Right hindlimb (tissue), 1 donor: ENCODE measurements around the gene RAB24.
"Not testable (repeated sequence)": the region's sequence is repeated elsewhere in the genome, so short reads cannot be mapped to it uniquely, and the experiment has no call there.

Experiments used
- DNase-seq: peaks from one replicate; pipeline ENCODE4 v3.0.0-alpha.2; 2018

Gene RAB24

DNA sequence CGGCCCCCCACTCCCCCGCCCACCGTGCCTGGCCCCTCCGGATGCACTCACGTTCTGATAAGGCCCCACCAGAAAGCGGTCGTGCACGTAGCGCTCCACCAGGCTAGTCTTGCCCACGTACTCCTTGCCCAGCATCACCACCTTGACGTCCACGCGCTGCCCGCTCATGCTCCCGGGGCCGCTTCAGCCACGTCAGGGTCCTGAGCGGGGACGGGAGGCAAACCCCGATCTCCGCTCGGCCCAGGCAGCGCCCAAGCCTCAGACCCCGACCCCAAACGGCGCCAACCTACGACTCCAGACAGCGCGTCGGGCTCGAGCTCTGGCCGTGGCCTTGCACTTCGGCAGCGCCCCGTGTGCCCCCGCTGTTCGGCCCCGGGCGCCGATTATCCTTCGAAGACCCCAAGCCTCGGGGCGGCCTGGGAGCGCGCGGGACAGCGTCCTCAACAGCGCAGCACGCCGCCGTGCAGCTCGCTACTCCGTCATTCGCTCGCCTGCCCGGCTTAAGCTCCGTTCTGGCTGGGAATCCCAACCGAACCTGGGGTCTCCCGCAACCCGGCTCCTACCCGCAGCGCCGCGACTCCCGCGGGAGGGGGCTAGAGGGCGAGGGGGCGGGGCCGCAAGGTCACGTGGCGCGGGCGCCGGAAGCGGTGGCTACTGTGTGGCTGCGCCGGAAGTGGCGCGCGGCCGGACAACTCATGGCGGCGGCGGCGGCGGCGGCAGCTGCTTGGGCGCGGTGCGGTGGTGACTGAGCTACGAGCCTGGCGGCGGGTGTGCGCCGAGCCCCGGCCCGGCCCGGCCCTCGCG, at the start of gene RAB24, which contains the start of gene PRELID1:
Gene RAB24 (minus strand): TSS at position 599 of the 804 bp plus-strand sequence. CDS start 431 bp downstream, at position 168.
Gene PRELID1 (plus strand): TSS at position 679 of the 804 bp plus-strand sequence. CDS start 187 bp downstream, outside the sequence.
- peak; percentile 91 for DNase-seq

DNA sequence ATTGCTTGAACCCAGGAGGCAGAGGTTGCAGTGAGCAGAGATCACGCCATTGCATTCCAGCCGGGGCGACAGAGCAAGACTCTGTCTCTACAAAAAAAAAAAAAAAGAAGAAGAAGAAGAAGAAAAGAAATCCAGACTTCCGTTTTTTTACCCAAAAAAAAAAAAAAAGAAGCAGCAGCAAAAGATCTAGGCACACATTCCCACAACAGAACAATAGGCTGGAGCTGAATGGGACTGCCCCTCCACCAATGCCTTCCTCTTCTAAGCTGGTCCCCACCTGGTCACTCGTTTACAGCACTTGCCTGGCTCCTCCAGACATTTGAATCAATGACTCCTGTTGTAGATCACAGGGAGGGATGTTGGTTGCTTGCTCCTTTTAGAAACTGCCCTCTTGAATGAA, 49.6 kb upstream of the RAB24 start:
- DNase-seq = no peak

DNA sequence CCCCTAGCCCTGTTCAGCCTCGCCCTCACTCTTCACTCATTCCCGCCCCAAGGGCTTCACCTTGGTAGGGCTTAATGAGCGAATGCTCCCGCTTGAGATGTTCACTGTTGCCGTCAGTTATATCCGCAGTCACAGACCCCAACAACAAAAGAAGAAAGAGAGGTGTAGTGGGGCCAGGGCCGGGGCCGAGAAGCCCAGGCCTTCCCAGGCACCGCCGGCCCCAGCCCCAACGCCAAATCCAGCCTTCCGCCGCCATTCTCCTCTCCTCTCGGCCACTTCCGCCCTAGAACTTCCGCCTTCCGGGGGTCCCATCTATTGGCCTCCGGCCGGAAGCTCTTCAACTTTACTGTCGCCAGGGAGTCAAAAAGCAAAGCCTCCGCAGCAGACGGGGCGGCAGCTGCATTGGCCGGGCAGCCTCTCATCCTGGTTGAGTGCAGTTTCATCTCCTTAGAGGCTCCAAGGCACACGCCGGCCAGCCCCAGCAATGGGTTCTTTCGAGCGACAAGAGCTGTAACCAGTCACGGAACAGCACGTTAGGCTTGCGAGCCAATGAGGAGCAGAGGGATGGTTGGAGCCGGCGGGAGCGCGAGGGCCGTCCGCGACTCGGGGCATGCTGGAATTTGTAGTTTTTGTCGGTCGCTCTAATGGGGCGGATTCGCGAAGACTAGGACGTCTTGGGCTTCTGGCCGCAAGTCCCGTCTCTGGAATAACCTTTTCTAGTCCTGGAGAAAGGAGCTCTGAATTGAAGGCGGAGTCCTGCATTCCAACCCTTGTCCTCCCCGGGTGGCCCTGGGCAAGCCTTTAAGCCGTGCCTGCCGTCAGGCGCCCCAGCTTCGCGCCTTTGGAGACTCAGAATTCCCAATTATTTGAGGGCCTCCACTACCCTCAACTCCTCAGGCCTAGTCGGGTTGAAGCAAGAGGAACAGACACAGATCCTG, 48.1 kb upstream of the RAB24 start, which contains the start of gene LMAN2:
Gene LMAN2 (minus strand): TSS at position 277 of the 938 bp plus-strand sequence. CDS start 21 bp downstream, at position 256.
- peak; percentile 97 for DNase-seq

DNA sequence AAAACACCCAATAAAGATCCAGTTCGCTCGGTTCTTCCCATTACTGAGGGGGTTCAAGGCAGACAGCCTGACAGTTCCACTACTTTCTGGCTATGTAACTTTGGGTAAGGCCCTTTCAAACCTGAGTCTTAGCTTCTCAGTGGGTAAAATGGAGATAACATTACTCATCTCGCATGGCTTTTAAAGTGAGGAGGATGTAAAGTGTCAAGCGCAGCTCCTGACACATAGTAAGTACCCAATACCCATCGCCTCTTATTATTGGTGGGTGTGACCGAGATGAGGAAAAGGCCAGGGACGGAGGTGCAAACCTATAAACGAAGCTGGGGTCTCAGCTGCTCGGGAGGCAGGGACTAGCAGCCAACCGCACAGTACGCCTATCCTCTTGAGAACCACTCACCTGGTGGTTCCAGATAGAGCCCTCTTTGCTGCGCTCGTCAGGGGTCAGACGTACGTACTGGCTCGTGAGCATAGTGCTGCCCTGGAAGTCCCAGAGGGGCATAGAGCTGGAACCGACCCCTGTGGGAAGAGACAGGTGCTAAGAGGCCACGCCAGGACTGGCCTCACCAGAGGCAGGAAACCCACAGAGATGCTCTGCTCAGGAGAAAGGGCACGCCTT, 47.4 kb upstream of the RAB24 start:
- DNase-seq = no peak

DNA sequence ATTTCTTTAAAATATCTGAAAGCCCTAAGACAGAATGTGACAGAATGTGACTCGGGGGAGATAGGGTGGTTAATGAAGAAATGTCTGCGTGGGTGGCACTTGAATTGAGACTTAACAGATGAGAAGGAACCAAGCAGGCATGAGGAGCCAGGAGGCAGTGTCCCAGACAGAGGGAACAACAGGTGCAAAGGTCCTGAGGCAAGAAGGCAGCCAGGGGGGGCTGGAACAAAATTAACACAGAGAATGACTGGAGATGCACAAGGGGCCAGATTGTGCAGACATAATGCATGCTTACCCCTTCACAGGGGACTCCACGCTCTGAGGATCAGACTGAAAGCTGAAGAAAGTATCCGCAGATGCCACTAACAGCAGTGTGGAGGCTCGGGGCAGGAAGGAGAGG, 46.2 kb upstream of the RAB24 start:
- no peak for DNase-seq

DNA sequence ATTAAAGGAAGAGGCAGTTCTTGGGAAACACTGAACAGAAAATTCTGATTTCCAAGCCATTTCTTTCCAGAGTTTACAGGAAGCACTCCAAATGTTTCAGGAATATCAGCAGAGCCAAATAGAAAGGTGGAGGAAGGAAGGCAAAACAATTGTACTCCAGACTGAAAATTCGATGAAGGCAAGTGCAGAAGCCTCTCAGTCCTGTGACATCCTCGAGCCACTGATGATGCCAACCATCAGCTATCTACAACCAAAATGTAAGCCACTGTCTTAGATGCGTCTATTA, 45.8 kb upstream of the RAB24 start:
- DNase-seq = no peak

DNA sequence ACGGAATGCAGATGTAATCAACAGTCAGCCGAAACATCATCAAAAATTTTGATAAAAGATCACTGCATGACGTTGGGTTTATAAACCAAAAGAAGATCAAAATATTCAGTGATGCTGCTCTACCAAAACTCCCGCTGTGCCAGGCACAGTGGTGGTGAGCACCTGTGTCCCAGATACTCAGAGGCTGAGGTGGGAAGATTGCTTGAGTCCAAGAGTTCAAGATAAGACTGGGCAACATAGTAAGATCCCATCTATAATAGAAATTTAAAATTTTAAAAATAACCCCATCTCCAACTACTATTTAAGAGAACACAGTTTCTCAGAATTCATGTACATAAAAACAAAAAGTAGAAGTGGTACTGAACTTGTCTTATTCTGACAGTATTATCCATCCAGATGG, 44.2 kb upstream of the RAB24 start:
- no peak for DNase-seq

DNA sequence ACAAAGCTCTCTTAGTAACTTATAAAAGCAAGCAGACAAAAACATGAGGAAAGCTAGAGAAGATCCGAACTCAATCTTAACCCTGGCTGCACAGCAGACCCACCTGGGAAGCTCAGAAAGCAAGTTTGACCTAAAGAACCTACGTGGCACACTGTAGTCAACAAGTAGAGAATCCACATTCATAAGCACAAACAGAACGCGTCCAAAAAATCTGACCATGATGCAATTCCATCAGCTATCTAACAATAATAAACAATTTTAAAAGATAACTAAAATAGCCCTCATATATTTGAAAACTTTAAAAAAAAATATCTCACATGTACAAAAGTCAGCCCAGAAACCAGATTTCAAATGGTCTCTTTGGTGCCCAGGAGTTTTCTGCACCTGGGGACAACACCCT, 43.3 kb upstream of the RAB24 start:
- no peak for DNase-seq

DNA sequence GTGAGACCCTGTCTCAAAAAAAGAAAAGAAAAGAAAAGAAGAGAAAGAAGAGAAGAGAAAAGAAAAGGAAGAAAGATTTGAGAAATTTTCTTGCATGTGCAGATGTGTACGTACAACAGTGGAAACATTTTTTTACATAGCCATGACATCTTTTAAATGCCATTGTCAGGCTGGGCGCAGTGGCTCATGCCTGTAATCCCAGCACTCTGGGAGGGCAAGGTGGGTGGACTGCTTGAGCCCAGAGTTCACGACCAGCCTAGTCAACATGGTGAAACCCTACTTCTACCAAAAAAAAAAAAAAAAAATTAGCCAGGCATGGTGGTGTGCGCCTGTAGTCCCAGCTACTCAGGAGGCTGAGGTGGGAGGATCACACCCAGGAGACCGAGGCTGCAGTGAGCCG, 41.4 kb upstream of the RAB24 start:
- no peak for DNase-seq

DNA sequence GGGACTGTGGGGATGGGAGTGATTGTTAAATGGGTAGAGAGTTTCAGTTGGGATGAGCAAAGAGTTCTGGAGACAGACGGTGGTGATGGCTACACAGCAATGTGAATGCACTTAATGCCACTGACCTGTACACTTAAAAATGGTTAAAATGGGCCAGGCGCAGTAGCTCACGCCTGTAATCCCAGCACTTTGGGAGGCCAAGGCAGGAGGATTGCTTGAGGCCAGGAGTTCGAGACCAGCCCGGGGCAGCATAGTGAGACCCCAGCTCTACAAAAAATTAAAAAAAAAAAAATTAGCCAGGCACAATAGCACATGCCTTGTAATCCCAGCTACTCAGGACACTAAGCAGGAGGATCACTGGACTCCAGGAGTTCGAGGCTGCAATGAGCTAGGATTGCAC, 40.3 kb upstream of the RAB24 start:
- no peak for DNase-seq

DNA sequence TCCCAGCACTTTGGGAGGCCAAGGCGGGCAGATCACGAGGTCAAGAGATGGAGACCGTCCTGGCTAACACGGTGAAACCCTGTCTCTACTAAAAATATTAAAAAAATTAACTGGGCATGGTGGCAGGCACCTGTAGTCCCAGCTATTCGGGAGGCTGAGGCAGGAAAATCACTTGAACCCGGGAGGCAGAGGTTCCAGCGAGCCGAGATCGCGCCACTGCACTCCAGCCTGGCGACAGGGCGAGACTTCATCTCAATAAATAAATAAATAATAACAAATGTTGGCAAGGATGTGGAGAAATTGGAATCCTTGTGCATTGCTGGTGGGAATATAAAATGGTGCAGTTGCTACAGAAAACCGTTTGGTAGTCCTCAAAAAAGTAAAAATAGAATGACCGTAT, 39.5 kb upstream of the RAB24 start:
- not testable (repeated sequence) for DNase-seq

DNA sequence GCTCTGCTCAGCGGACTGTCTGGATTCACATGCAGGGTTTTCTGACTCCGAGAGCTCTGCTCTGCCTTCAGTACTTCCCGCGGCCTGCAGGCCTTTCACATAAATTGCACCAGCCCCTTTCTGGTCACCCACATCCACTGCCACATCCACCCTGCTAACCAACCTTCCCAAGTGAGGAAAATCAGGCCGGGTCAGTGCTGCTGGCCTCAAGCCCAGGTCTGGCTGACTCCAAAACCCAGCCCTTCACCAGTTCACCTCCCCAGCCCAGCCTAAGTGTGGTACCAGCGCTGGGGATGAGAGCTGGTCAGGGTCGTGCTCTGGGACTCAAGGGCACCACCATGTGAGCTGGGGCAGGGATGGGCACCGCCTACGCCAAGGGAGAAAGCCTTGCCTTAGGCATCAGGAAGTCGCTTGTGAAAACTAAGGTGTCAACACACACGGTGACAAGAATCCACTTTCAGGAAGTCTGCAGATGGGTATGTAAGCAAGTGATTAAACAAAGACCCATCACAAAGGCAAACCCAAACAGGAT, 35.7 kb upstream of the RAB24 start:
- no peak for DNase-seq

DNA sequence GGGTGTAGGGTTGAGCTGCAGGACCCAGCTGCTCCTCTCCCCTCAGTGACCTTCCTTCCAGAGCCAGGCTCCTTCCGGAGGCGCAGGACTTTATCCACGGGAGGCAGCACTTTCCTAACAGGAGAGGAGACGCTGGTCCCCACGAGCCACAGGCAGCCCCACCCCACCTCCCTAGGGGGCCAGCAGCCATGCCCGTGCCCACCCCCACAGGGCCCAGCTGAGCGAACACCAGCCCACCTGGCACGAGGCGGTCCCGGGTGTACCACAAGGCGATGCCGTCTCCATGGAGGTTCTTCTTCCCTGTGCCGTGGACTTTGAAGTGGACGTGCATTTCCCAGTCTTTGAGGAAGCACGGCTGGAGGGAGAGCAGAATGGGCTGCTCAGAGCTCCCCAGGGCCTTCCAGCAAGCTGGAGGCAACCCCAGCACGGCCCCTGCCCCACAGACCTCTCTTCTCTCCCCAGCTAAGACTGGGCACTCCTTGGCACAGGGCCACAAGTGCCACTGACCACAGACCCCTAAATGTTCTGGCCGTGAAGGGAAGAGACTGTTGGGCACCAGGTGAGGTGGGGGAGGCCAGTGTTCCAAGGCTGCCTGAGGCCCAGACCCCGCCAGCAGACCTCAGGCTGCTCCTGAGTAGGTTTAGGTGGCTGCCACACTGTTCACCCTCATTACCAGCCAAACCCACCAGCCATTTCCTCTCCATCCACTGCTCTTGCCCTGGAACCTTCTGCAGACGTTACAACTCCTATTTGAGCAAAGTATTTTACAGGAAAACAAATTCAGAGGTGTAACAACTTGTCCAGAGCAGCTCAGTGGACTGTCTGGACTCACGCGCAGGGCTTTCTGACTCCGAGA, 35.0 kb upstream of the RAB24 start:
- no peak for DNase-seq

DNA sequence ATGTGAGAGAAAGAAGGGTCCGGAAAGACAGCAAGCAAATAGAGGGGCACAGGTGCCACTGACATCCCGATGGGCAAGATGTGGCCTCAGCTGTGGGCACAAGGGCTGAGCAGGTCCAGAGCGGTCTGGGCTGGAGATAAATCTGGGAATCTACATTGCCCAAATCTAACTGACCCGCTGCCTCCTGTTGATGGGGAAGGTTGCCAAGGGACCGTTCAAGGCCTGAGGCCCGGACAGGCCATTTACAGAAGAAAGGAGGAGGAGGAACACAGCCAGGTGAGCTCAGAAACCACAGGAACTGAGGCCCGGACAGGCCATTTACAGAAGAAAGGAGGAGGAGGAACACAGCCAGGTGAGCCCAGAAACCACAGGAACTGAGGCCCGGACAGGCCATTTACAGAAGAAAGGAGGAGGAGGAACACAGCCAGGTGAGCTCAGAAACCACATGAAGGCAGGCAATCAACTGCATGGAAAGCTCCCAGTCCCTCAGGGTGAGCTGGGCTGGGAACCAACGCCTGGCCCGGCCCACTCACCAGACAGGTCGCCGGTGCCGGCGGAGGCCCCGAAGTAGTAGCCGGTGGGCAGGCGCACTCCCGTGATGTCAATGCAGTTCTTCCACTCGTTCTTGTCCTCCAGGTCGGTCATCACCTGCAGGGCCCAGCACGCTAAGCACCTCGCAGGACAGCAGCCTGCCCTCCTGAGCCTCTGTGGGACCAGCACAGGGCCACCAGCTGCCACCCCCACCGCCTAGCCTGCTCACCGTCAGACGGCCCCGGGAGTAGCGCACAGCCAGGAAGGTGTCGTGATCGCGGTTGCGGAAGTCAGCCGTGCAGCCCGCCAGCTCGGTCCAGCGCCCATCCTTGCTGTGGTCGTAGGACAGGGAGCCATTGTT, 33.3 kb upstream of the RAB24 start:
- DNase-seq = no peak

DNA sequence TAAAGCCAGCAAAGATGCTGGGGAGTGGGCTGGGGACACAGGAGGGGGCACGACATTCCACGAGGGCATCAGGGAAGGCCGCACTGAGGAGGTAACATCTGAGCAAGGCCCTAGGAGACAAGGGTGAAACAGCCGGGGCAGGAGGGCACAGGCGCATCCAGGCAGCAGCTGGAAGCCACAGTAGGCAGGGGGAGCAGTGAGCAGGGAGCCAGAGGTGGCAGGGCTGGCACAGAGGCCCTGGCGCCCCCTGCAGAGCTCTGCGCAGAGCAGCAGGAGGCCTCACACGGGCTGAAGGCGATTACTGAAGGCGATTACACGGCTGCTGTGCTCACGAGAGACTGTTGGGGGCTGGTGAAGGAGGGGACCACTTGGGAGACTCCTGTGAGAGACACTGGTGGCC, 32.6 kb upstream of the RAB24 start:
- DNase-seq = no peak

DNA sequence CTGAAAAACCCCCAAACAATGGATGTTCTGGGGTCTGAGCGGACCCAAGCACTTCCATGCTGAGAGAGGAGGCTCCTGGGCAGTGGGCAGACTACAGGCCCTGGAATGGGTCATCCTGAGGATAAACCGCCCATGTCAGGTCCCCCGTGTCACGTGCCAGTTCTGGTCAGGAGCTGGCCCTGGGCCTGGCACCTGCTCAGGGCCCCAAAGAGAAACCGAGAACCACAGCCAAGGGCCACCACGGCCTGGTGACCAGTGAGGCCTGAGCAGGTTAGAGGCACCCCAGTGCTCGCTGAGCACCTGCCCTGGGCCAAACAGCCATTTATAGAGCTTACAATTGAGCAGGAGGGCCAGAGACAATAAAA, 32.2 kb upstream of the RAB24 start:
- DNase-seq = no peak

DNA sequence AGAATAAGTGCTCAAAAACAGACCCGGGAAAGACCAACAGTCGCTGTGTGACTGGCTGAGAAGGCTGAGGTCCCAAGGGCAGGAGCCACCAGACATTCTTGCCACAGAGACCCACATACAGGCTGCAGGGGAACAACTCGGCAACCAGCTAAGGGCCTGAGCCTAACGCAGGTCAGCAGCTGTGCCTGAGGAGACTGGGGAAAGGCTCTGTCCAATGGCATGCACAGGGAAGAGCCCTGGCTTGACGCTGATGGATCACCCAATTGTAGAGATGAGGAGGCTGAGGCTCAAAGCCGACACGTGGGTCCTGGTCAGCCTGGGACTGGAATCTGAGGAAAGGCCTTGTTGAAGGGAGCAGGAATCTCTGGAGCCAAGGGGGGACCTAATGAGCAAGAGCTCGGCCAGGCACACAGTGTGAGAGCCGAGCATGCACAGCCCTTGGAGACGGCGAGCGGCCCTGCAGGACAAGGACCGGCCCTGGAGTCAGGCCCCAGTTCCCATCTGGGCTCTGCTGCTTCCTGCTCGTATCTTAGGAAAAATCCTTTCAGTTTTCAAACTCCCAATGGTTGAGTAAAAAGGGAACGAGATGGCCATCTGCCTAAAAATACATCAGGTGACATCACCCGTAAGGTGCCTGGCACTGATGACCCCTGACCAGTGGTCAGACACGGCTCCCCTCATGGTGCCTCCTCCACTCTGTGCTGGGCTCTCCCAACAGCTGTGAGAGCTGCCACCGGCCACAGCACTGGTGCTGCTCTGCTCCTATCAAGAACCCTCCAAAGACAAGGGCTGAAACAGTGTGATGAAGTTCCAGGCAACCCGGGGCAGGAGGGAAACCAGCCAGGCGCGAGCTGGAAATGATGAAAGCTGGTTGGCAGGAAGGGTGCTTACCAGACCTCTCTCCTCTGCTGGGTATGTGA, 31.5 kb upstream of the RAB24 start:
- no peak for DNase-seq

DNA sequence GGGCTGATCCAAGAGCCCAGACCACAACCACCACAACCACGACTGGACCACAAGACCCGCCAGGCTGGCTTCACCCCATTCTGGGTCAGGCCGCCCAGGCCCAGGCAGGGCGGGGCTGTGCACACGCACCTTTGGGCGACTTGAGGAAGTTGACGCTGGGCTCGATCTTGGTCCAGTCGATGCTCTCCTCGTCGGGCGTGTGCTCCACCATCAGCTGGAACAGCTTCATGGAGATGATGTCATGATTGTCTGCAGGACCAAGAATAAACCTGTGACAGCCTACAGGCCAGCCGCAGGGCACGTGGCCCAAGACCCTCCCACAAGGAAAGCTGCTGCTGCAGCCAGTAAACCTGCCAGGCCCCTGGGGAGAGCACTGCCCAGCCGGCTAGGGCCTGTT, 30.6 kb upstream of the RAB24 start:
- DNase-seq = no peak

DNA sequence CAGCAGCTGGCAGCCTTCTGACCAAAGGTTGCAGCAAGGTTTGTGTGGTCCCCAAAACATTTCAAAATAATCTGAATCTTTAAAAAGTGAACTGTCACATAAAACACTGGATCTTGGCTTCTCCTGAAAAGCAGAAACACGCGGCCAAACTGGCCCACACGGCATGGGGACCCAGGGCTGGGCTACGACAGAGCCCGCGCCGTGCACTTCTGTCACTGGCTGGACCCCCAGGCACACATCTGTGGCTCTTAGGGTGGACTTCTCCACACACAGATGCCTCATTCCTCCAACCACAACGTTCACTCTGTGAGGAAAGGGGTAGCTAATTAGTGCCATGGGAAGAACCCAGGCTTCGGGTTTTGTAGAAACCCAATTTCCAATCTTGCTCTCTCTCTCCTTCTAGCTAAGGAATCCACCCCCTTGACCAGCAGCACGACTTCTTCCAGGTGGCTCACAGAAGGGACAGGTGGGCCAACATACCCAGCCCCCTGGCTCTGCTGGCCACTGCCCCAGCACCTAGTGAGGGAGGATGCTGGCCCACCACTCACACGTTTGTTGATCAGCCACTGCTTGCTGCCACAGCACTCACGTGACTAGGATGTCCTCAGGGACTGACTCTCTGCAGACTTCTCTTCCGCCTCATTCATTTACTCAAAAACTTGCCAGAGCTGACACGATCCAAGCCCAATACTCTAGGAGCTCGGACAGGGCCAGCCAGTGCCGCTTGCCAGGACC, 30.1 kb upstream of the RAB24 start:
- DNase-seq = no peak
